SU-DHL-6 (cell line): ENCODE measurements around the gene LTA4H.

Source experiments
- H2AFZ ChIP-seq: fragments of 200-600 bp; sonication (generic); 2 replicates; pipeline ENCODE4 v1.6.1; 2014; ENCODE audit warnings: low read depth, mild to moderate bottlenecking, moderate library complexity, mixed read lengths, antibody characterized with exemption, low read length; ENCODE audit not compliant: severe bottlenecking
- H3F3A ChIP-seq: fragments of 200-600 bp; shearing (Covaris generic); 2 replicates; pipeline ENCODE4 v1.6.0; 2016; ENCODE audit warnings: antibody characterized with exemption, mild to moderate bottlenecking; ENCODE audit not compliant: insufficient read depth
- H3K27ac ChIP-seq: fragments of 200-600 bp; sonication (generic); 2 replicates; pipeline ENCODE4 v1.5.1; 2016; ENCODE audit warnings: low read depth, mild to moderate bottlenecking, low read length, moderate library complexity, mixed read lengths
- H3K27me3 ChIP-seq: fragments of 200-600 bp; sonication (generic), shearing (Covaris generic); 2 replicates; pipeline ENCODE4 v1.6.0; 2014; ENCODE audit warnings: mild to moderate bottlenecking, low read length
- H3K36me3 ChIP-seq: fragments of 200-600 bp; sonication (generic); 2 replicates; pipeline ENCODE4 v1.6.1; 2014; ENCODE audit warnings: mild to moderate bottlenecking, low read length, mixed read lengths
- H3K4me2 ChIP-seq: fragments of 300-600, 200-600 bp; shearing (Covaris generic), sonication (generic); 2 replicates; pipeline ENCODE4 v1.6.0; 2014; ENCODE audit warnings: low read length, low read depth, mild to moderate bottlenecking; ENCODE audit not compliant: poor library complexity, severe bottlenecking
- H3K4me3 ChIP-seq: fragments of 200-600 bp; sonication (generic); 2 replicates; pipeline ENCODE4 v1.5.1; 2014; ENCODE audit warnings: antibody characterized with exemption, low read length, mild to moderate bottlenecking, mixed read lengths; ENCODE audit not compliant: insufficient read depth, poor library complexity, severe bottlenecking
- H3K79me2 ChIP-seq: fragments of 200-600 bp; sonication (generic); 2 replicates; pipeline ENCODE4 v1.6.1; 2014; ENCODE audit warnings: mild to moderate bottlenecking, low read length, moderate library complexity; ENCODE audit not compliant: insufficient read depth
- H3K9ac ChIP-seq: fragments of 200-600 bp; sonication (generic); 2 replicates; pipeline ENCODE4 v1.7.0; 2014; ENCODE audit warnings: mild to moderate bottlenecking, low read length
- H3K9me2 ChIP-seq: fragments of 200-600 bp; sonication (generic); replicated peaks from 2 replicates; pipeline ENCODE4 v1.6.1; 2014; ENCODE audit warnings: low read length; ENCODE audit not compliant: insufficient read depth
- H3K9me3 ChIP-seq: fragments of 200-600 bp; sonication (generic); 2 replicates; pipeline ENCODE4 v1.6.1; 2014; ENCODE audit warnings: low read length, mixed read lengths; ENCODE audit not compliant: insufficient read depth
- H4K20me1 ChIP-seq: fragments of 200-600 bp; sonication (generic); 2 replicates; pipeline ENCODE4 v1.6.1; 2014; ENCODE audit warnings: low read depth, mild to moderate bottlenecking, antibody characterized with exemption, low read length, moderate library complexity, mixed read lengths
- EZH2phosphoT487 ChIP-seq: fragments of 200-600 bp; sonication (generic), shearing (Covaris generic); conservative IDR thresholded peaks from 2 replicates; pipeline ENCODE4 v1.6.1; 2018; ENCODE audit warnings: mild to moderate bottlenecking, antibody characterized with exemption, low read length, moderate library complexity, mixed read lengths
- TF ChIP-seq, protein P1 (sequence below): fragments of 200-600 bp; sonication (generic); IDR thresholded peaks from one replicate; pipeline ENCODE4 v1.5.1; 2017; ENCODE audit warnings: antibody characterized with exemption, mild to moderate bottlenecking, low read length, moderate library complexity; ENCODE audit not compliant: insufficient read depth, poor library complexity, severe bottlenecking

Gene LTA4H

DNA sequence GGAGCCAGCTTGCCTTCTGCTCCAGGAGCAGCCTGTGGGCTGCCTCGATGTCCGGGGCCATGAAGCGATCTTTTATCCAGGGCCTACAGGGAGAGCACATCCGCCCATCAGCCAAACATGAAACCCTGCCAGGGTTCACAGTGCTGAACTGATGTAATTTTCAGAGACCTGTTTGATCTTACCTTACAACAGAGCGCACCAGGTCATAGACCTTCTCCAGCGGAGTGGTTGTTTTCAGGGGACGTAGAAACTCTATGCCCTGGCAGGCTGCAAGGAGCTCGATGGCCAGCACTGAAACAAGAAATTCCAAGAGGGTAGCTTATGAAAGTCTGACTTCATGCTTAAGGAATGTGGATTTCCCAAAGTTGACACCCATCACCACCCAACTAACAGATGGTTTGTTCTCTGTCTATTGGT is 59.0 kb downstream of the LTA4H start:
- Histone ChIP-seq H2AFZ (no peak overlapping the region), H3K9me2 (no peaks in the 10 kb centered on the region; the same call in 1 of the 2 replicates), H3K27ac (no peak overlapping the region), H3F3A (no peaks in the 10 kb centered on the region), H3K4me2 (no peak overlapping the region), H3K4me3 (no peak overlapping the region), H3K9ac (no peak overlapping the region), H4K20me1 (no peaks in the 10 kb centered on the region), H3K27me3 (no peaks in the 10 kb centered on the region), H3K36me3 (no peaks in the 10 kb centered on the region), H3K79me2 (no peaks in the 10 kb centered on the region), H3K9me3 (no peaks in the 10 kb centered on the region)
- TF ChIP-seq, protein P1, sequence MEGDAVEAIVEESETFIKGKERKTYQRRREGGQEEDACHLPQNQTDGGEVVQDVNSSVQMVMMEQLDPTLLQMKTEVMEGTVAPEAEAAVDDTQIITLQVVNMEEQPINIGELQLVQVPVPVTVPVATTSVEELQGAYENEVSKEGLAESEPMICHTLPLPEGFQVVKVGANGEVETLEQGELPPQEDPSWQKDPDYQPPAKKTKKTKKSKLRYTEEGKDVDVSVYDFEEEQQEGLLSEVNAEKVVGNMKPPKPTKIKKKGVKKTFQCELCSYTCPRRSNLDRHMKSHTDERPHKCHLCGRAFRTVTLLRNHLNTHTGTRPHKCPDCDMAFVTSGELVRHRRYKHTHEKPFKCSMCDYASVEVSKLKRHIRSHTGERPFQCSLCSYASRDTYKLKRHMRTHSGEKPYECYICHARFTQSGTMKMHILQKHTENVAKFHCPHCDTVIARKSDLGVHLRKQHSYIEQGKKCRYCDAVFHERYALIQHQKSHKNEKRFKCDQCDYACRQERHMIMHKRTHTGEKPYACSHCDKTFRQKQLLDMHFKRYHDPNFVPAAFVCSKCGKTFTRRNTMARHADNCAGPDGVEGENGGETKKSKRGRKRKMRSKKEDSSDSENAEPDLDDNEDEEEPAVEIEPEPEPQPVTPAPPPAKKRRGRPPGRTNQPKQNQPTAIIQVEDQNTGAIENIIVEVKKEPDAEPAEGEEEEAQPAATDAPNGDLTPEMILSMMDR = no peak
- no peak for TF ChIP-seq EZH2phosphoT487

DNA sequence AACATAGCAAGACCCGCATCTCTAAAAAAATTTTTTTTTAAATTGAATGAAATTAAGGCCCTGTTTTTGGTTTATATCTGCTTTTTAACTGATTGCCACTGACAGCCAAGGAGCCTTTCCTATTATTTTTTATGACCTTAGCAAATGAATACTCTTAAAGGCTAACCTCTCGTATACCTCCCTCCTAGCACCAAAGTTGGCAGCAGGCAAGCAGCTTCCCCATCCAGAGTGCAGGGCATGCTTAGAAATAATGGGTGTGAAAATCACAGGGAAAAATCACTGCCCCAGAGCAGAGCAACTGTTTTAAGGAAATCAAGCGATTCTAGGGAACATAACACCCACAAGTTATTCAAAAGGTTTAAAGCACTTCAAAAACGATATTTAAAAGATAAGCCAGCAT is 59.9 kb downstream of the LTA4H start:
- H3K9me2 ChIP-seq = no peaks in the 10 kb centered on the region; the same call in 1 of the 2 replicates
- H3K4me2 ChIP-seq = no peak overlapping the region
- H3K36me3 ChIP-seq = no peaks in the 10 kb centered on the region
- no peak overlapping the region for H2AFZ ChIP-seq
- H3F3A ChIP-seq = no peaks in the 10 kb centered on the region
- no peak overlapping the region for H3K27ac ChIP-seq
- no peak overlapping the region for H3K9ac ChIP-seq
- H3K27me3 ChIP-seq = no peaks in the 10 kb centered on the region
- TF ChIP-seq EZH2phosphoT487 = no peak
- TF ChIP-seq, protein P1 = no peak
- H3K9me3 ChIP-seq = no peaks in the 10 kb centered on the region
- H4K20me1 ChIP-seq = no peaks in the 10 kb centered on the region
- H3K4me3 ChIP-seq = no peak overlapping the region
- H3K79me2 ChIP-seq = no peaks in the 10 kb centered on the region

DNA sequence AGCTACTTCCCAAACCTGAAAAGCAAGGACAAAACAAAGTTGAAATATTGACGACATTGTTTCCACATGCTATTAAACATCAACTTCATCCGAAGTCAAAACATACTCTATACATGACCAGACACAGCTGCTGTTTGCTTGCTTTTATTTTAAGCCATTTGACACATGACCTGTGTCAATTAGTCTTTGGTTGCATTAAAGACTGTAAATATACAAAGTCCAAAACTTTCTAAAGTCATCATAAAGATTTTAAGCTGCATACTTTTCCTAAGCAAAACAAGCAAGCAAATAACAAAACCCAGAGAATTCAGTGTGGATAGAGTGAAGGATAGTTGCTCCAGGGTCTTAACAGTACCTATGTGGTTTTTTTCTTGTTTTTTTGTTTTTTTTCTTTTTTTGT is 61.0 kb downstream of the LTA4H start:
- H3K79me2 ChIP-seq = no peaks in the 10 kb centered on the region
- no peak for TF ChIP-seq EZH2phosphoT487
- TF ChIP-seq, protein P1 = no peak
- H3K4me3 ChIP-seq = no peak overlapping the region
- no peaks in the 10 kb centered on the region for H3K36me3 ChIP-seq
- H3F3A ChIP-seq = no peaks in the 10 kb centered on the region
- H3K9me2 ChIP-seq = no peaks in the 10 kb centered on the region; the same call in 1 of the 2 replicates
- no peak overlapping the region for H3K27ac ChIP-seq
- no peak overlapping the region for H3K9ac ChIP-seq
- no peaks in the 10 kb centered on the region for H3K9me3 ChIP-seq
- H4K20me1 ChIP-seq = no peaks in the 10 kb centered on the region
- H3K4me2 ChIP-seq = no peak overlapping the region
- no peaks in the 10 kb centered on the region for H3K27me3 ChIP-seq
- no peak overlapping the region for H2AFZ ChIP-seq
